ENCODE results near the gene SLC29A1. TPM values are rescaled to one million over a fixed set of nuclear protein-coding genes. Genes with fewer than 3 reads are reported as not detected.

SLC29A1 gene
- total and polyA plus RNA-seq, 9 of the 15 experiments (the other 6 are each of a cell fraction or from before 2014, with no cell fraction given), result 18.9 to 170 (median 57.7) TPM

GRCh38 chr6:44225579-44226325, 2.4 kb downstream of the SLC29A1 start (continued):
- TF ChIP-seq SP2 (IDR thresholded peaks at IDR 0.05; ENCODE audit: extremely low read depth, low read depth, low read length, poor library complexity, severe bottlenecking) (no peak), CXXC5 (CRISPR knock-in tag; IDR thresholded peaks at IDR 0.05) (peak; percentile 85), USF2 (CRISPR knock-in tag; IDR thresholded peaks at IDR 0.05) (no peak), PHB2 (IDR thresholded peaks at IDR 0.05; ENCODE audit: low read depth) (peak; percentile 81), AFF4 (CRISPR knock-in tag; IDR thresholded peaks at IDR 0.05) (peak; percentile 67; the same call in 1 of the 2 replicates), PHTF2 (CRISPR knock-in tag; IDR thresholded peaks at IDR 0.05) (no peak), TAF15 (IDR thresholded peaks at IDR 0.05; ENCODE audit: low read depth, low read length) (no peak), BCOR (IDR thresholded peaks at IDR 0.05) (peak; percentile 79), HDAC8 (tag; IDR thresholded peaks at IDR 0.05) (no peak), L3MBTL2 (IDR thresholded peaks at IDR 0.05) (peak; percentile 46; the same call in 1 of the 2 replicates), TAF1 (IDR thresholded peaks at IDR 0.05; ENCODE audit: control insufficient read depth, extremely low read depth, insufficient read depth, low read length, severe bottlenecking) (peak; percentile 43), KDM5B (IDR thresholded peaks at IDR 0.05; ENCODE audit: insufficient replicate concordance, low read depth, low read length) (peak; percentile 15), ZNF785 (CRISPR knock-in tag; IDR thresholded peaks at IDR 0.05) (no peak), ZNF407 (IDR thresholded peaks at IDR 0.05; ENCODE audit: low read depth) (no peak), MYNN (IDR thresholded peaks at IDR 0.05) (peak; percentile 92), MYNN (CRISPR knock-in tag; IDR thresholded peaks at IDR 0.05) (no peak)
